ENCODE measurements around the gene BRPF3.

The BRPF3 gene

DNA sequence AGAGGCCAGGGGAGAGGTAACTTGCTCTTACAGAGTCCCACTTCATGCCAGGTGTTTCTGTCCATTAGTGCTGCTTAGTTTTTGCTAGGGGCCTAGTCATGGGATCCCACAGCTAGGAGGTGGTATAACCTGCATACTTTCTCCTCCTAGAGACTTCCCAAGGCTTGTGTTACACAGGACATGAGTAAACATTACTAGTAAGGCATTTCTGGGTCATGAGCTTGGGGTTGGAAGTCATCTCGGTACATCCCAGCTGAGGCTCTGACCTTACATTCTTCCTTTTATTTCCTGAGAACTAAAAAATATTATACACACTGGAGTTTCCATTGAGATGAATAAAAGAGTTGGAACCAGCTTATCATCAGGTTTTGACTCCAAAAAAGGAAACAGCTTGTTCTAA is 52.4 kb downstream of the BRPF3 start:
- H3K4me1 ChIP-seq (ENCODE audit: insufficient read depth, low read length): peaks cover 21% of the 10 kb centered on the region
- no peaks in the 10 kb centered on the region for H3K36me3 ChIP-seq (ENCODE audit: insufficient read depth, low read length)
- no peak overlapping the region for H3K9ac ChIP-seq (ENCODE audit: low read depth, low read length)

DNA sequence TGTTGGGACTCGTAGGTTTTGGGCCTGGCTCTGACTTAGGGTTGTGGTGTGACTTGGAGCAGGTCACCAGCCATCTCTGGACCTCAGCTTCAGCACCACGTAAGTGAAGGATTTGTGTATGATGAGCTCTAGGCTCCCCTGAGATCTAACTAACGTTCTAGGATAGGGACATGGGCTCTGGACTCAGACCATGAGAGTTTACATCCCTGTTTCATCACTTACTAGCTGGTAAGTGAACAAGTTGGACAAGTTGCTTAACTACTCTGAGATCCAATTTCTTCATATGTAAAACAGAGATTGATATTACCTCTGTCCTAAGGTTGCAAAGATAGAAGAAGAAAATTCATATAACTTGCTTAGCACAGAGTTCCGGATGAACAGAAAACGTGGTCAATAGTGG is 53.0 kb downstream of the BRPF3 start:
- H3K36me3 ChIP-seq (ENCODE audit: insufficient read depth, low read length): no peaks in the 10 kb centered on the region
- H3K9me3 ChIP-seq (ENCODE audit: control insufficient read depth, insufficient read depth, low read length): no peaks in the 10 kb centered on the region
- peaks cover 18% of the 10 kb centered on the region for H3K4me1 ChIP-seq (ENCODE audit: insufficient read depth, low read length)
- H3K9ac ChIP-seq (ENCODE audit: low read depth, low read length): no peak overlapping the region

More for the DNA sequence above, 52.4 kb downstream of the BRPF3 start:
- no peaks in the 10 kb centered on the region for H3K9me3 ChIP-seq (ENCODE audit: control insufficient read depth, insufficient read depth, low read length)

DNA sequence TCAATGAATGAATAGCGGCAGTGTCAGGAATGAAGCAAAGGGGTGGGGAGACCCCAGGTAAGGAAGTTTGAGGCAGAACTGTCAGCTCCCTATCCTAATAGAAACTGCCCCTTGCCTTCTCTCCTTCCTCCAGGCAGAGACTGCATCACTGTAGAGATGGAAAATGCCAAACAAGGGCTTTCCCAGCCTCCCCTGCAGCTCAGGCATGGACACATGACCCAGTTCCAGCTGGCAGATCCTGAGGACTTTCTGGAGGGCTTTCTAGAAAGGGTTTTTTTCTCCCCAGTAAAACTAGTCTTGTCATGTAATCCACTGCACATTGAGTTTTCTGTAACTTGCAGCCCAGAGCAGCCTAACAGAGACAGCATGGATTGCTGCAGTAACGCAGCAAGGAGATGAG is 55.5 kb downstream of the BRPF3 start:
- Histone ChIP-seq H3K9ac (ENCODE audit: low read depth, low read length) (no peak overlapping the region), H3K9me3 (ENCODE audit: control insufficient read depth, insufficient read depth, low read length) (no peaks in the 10 kb centered on the region; the same call in 1 of the 2 replicates), H3K4me1 (ENCODE audit: insufficient read depth, low read length) (no peaks in the 10 kb centered on the region; the same call in 1 of the 2 replicates), H3K36me3 (ENCODE audit: insufficient read depth, low read length) (no peaks in the 10 kb centered on the region)

DNA sequence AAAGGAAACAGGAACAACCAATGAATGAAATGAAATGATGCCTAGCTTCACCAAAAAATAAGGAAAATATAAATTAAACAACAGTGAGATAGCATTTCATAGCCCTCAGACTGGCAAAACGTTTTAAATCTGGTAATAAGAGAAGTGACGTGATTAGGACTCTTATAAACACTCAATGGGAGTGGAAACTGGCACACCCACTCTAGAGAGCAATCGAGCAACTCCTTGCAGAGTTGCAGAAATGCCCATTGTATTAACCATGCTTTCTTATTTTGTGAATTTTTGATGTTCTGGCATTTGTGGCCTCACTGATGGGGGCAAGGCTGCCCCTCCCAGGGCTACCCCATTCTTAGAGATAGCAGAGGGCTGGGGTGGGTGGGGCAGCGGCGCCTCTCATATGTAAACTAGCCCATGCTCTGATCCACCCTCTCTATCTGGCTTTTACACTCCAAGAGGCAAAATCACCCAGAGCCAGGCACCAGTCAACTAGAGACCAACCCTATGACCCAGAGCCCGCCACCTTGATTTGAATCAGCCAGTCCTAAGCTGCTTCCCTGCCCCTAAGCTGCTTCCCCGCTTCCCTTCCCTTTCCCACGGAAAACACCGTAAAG is 67.0 kb downstream of the BRPF3 start:
- H3K9me3 ChIP-seq (ENCODE audit: control insufficient read depth, insufficient read depth, low read length): no peaks in the 10 kb centered on the region; the same call in none of the 2 replicates
- no peak overlapping the region for H3K9ac ChIP-seq (ENCODE audit: low read depth, low read length)
- no peaks in the 10 kb centered on the region for H3K36me3 ChIP-seq (ENCODE audit: insufficient read depth, low read length)
- peaks cover 5% of the 10 kb centered on the region; the same call in 1 of the 2 replicates for H3K4me1 ChIP-seq (ENCODE audit: insufficient read depth, low read length)

DNA sequence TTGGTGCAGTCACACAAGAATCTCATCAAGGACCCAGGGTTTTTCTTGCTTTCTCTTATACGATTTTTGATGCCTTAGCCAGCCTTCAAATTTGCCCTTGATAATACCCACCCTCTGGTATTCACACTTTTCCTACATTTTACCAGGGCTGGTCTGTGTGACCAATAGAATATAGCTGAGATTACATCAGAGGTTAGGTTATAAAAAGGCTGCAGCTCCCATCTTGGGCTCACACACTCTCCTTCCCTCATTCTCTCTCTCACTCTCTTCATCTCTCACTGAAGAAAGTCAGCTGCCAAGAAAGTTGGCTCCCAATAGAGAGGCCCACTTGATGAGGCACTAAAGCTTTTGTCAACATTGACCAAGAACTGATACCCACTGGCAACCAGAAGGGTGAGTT is 69.2 kb downstream of the BRPF3 start:
- Histone ChIP-seq H3K9ac (ENCODE audit: low read depth, low read length) (no peak overlapping the region), H3K4me1 (ENCODE audit: insufficient read depth, low read length) (peaks cover 5% of the 10 kb centered on the region; the same call in 1 of the 2 replicates), H3K9me3 (ENCODE audit: control insufficient read depth, insufficient read depth, low read length) (no peaks in the 10 kb centered on the region; the same call in none of the 2 replicates), H3K36me3 (ENCODE audit: insufficient read depth, low read length) (no peaks in the 10 kb centered on the region)

DNA sequence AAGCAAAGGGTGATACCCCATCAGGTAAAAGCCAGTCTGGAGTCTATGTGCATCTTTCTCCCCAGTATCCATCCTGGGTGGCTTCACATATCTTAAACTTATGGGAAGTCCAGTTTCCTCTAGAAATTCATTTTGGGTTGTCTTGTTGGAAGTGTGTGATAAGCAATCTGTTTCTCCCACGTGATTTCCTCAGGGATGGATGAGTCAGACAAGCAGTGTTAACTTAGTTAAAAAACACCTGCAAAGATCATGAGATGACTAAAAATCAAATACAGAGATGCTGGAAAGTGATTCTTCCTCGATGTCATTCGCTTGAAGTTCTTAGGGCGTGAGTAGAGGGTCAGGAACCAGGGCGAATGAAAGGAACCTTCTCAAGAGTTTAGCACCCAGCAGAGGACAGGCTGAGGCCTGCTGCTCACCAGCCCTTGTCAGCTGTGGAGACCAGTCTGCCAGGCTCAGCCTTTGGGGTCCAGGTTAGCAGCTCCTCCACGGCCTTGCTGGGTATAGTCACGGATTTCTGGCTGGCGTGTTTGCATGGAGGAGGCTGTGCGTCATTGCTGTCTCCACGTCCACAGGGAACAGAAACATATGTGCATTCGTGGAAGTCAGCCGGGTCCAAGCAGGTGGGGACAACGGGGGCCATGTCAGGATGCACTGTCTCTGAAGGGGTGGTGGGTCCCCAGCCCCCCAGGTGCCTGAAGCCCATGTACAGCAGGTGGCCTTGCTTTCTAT is 70.5 kb downstream of the BRPF3 start:
- Histone ChIP-seq H3K4me1 (ENCODE audit: insufficient read depth, low read length) (peaks cover 5% of the 10 kb centered on the region; the same call in 1 of the 2 replicates), H3K36me3 (ENCODE audit: insufficient read depth, low read length) (no peaks in the 10 kb centered on the region), H3K9ac (ENCODE audit: low read depth, low read length) (no peak overlapping the region), H3K9me3 (ENCODE audit: control insufficient read depth, insufficient read depth, low read length) (no peaks in the 10 kb centered on the region; the same call in none of the 2 replicates)

DNA sequence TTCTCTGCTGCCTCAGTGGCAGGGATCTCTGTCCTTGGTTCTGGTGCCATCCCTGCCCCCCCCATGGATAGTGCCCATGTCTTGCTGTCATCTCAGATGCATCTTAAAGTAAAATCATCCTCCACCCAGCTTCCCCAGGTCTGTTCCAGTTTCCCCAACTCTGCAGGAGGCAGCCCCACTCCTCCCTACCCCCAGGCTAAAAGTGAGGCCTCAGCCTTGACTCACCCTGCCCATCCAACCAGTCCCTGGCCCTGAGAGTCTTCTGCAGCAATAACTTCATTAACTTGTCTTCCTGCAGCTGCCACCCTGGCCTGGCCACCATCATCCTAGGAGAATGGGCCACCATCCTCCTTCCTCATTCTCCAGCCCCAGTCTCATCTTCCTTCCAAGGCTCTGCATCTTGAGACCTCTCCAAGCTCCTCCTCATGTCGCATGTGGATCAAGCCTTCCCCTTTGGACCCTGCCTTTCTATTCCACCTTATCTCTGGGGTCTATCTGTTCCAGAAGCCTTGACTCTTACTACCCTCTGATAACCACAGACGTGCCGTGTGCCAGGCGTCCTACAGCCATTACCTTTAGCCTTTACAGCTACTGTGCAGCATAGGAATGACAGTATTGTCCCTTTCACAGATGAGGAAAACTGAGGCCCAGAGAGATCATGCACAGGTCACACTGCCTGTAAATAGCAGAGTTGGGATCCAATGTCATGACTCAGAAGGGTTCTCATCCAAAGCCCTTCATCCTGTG is 71.4 kb downstream of the BRPF3 start:
- H3K9me3 ChIP-seq (ENCODE audit: control insufficient read depth, insufficient read depth, low read length): no peaks in the 10 kb centered on the region; the same call in none of the 2 replicates
- peaks cover 5% of the 10 kb centered on the region; the same call in 1 of the 2 replicates for H3K4me1 ChIP-seq (ENCODE audit: insufficient read depth, low read length)
- no peak overlapping the region for H3K9ac ChIP-seq (ENCODE audit: low read depth, low read length)
- no peaks in the 10 kb centered on the region for H3K36me3 ChIP-seq (ENCODE audit: insufficient read depth, low read length)

DNA sequence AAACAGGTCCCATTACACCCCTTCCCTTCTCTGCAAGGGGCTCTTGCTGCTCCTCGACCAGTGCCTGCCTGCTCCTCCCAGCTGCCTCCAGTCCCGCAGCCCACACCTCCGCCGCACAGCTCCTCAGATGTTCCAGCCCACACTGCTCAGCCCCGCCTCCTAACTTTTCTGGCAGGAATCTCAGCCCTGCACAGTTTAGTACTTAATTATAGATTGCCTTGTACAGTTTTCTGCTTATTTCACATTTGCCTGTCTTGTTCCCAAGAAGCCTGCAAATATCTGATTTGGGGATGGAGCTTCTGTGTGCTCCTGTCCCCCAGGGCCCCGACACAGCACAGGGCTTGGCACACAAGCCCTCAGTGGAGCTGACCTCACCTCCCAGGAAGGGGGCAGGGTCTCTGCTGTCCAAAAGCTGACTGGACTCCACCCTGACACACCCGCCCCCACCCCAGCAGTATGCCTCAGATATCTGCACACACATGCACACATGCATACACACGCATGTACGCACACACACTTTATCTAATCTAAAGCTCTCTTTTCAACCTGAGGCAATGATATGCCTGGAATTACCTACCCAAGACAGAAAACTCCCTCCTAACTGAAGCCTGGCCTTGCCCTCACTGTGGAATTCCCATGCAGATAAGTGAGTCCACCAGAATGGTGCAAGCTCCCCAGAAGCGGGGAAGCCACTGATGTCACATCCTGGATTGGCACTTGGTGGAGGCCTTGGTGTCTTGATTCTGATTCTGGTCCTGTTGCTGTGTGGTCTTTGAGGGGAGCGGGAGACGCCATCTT is 72.1 kb downstream of the BRPF3 start:
- no peaks in the 10 kb centered on the region for H3K36me3 ChIP-seq (ENCODE audit: insufficient read depth, low read length)
- peaks cover 2% of the 10 kb centered on the region; the same call in 1 of the 2 replicates for H3K4me1 ChIP-seq (ENCODE audit: insufficient read depth, low read length)
- no peaks in the 10 kb centered on the region; the same call in none of the 2 replicates for H3K9me3 ChIP-seq (ENCODE audit: control insufficient read depth, insufficient read depth, low read length)
- no peak overlapping the region for H3K9ac ChIP-seq (ENCODE audit: low read depth, low read length)

DNA sequence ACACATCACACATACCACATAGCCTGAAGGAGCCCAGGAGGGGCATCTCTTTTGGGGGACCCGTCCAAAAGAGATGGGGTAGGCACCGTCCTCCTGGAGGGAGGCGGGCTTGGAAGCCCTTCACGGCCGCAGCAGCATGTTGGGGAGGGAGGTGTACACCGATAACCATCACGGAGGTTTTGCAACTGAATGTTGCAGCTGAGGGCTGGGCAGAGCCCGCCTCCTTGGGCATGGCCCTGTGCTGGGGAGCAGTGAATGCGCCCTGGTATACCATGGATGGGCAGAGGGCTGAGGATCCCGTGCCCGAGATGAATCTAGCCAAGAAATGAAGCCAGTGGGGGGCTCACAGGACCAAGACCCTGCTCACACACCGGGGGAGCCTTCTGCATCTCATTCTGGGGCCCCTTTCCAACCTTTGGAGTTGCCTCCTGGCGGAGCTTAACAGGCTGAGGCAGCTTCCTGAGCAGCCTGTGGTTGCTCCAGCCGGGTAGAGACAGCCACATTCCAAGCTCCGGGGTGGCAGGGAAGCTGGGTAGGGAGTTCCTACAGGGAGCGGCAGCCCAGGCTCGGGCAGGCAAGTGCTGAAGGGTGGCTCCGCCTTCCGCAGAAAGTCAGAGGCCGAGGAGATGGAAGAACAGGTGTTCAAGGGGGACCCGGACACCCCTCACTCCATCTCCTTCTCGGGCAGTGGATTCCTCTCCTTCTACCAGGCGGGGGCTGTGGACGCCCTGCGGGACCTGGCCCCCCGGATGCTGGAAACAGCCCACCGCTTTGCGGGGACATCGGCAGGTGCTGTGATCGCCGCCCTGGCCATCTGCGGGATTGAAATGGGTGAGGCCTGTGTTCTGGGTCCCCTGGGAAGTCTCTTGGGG is 73.5 kb downstream of the BRPF3 start, which contains the start of gene PNPLA1:
PNPLA1 (plus strand) TSS at position 227 of the 872 bp plus-strand sequence; CDS start at position 627, 400 bp downstream.
- Histone ChIP-seq H3K36me3 (ENCODE audit: insufficient read depth, low read length) (no peaks in the 10 kb centered on the region), H3K4me1 (ENCODE audit: insufficient read depth, low read length) (no peaks in the 10 kb centered on the region; the same call in 1 of the 2 replicates), H3K9ac (ENCODE audit: low read depth, low read length) (no peak within 1 kb of the TSS), H3K9me3 (ENCODE audit: control insufficient read depth, insufficient read depth, low read length) (no peaks in the 10 kb centered on the region; the same call in none of the 2 replicates)

DNA sequence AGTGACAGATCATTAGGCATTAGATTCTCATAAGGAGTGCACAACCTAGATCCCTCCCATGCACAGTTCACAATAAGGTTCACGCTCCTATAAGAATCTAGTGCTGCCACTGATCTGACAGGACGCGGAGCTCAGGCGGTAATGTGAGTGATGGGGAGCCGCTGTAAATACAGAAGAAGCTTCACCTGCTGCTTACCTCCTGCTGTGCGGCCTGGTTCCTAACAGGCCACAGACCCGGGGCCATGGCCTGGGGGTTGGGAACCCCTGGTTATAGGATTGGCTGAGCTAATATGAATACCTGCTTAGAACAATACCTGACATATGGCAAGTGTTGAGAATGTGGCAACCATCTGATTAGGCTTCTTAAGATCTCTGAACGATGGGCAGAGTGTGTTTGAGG is 75.7 kb downstream of the BRPF3 start:
- no peak overlapping the region for H3K9ac ChIP-seq (ENCODE audit: low read depth, low read length)
- no peaks in the 10 kb centered on the region; the same call in 1 of the 2 replicates for H3K4me1 ChIP-seq (ENCODE audit: insufficient read depth, low read length)
- H3K36me3 ChIP-seq (ENCODE audit: insufficient read depth, low read length): no peaks in the 10 kb centered on the region
- H3K9me3 ChIP-seq (ENCODE audit: control insufficient read depth, insufficient read depth, low read length): no peaks in the 10 kb centered on the region

DNA sequence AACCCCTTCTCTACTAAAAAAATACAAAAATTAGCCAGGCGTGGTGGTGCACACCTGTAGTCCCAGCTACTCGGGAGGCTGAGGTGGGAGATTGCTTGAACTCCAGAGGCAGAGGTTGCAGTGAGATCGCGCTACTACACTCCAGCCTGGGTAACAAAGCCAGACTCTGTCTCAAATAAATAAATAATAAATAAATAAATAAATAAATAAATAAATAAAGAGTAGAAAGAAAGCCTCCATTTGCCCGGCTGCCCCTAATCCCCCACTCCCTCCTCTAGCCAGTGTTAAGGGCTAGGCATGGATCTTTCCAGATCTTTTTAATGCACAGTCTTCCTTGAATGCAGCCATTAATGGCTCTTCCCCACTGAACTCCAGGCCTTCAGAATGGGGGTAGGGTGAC is 76.5 kb downstream of the BRPF3 start:
- no peaks in the 10 kb centered on the region; the same call in 1 of the 2 replicates for H3K4me1 ChIP-seq (ENCODE audit: insufficient read depth, low read length)
- no peaks in the 10 kb centered on the region for H3K9me3 ChIP-seq (ENCODE audit: control insufficient read depth, insufficient read depth, low read length)
- no peak overlapping the region for H3K9ac ChIP-seq (ENCODE audit: low read depth, low read length)
- no peaks in the 10 kb centered on the region for H3K36me3 ChIP-seq (ENCODE audit: insufficient read depth, low read length)

DNA sequence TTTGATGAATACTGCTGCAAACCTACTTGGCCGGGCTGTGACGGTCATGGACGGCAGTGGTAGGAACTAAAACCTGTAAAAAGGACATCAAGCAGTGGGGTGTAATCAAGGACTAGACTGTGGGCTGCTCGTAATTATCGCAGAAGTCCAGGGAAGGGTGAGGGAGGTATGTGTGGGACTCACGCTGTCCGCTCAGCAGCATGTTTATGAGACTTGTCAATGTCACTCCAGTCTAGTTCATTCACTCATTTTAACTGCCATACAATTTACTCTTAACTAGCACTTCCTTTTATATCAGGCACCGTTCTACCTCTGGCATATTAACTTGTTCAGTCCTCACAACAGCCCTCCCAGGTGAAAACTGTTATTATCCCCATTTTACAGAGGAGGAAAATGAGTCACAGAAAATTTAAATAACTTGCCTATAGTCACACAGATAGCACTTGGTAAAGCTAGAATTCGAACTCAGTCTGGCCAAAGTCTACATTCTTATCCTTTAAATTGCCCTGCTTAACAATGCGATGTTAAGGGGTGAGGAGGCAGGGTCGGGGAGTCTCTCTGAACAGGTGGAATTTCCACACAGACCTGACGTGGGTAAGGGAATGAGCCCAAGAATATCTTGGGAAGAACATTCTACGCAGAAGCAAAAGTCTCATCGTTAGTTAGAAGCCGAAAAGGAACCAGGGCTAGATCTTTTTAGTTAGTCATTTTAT is 77.4 kb downstream of the BRPF3 start:
- Histone ChIP-seq H3K4me1 (ENCODE audit: insufficient read depth, low read length) (no peaks in the 10 kb centered on the region; the same call in 1 of the 2 replicates), H3K9me3 (ENCODE audit: control insufficient read depth, insufficient read depth, low read length) (no peaks in the 10 kb centered on the region), H3K36me3 (ENCODE audit: insufficient read depth, low read length) (no peaks in the 10 kb centered on the region), H3K9ac (ENCODE audit: low read depth, low read length) (no peak overlapping the region)
